Hematopoietic multipotent progenitor cell treated with erythropoietin and hydrocortisone succinate and interleukin-3 and kit ligand, for 17 days (in vitro differentiated cells): ENCODE data around the gene LIN28B.

Experiments used
- DNase-seq: peaks from one replicate; pipeline ENCODE4 v3.0.0-alpha.2; 2015; ENCODE audit warnings: low spot score

The LIN28B gene

GRCh38 chr6:105014954-105015353, 58.0 kb downstream of the LIN28B start:
- no peak for DNase-seq

- no peak for DNase-seq
These were observed 58.6 kb downstream of the LIN28B start for GRCh38 chr6:105015482-105015881.

- DNase-seq, result no peak
These were observed 62.4 kb downstream of the LIN28B start for GRCh38 chr6:105019285-105019684.

GRCh38 chr6:105021399-105021798, 64.5 kb downstream of the LIN28B start:
- no peak for DNase-seq

GRCh38 chr6:105022416-105022815, 65.5 kb downstream of the LIN28B start:
- DNase-seq, result no peak

- no peak for DNase-seq
These were observed 67.9 kb downstream of the LIN28B start for GRCh38 chr6:105024803-105025202.

GRCh38 chr6:105028898-105029297, 72.0 kb downstream of the LIN28B start:
- no peak for DNase-seq

GRCh38 chr6:105029581-105029980, 72.7 kb downstream of the LIN28B start:
- DNase-seq, result no peak

- no peak for DNase-seq
These were observed 77.6 kb downstream of the LIN28B start for GRCh38 chr6:105034470-105034869.

GRCh38 chr6:105035299-105035698, 78.4 kb downstream of the LIN28B start:
- no peak for DNase-seq

GRCh38 chr6:105036351-105036750, 79.4 kb downstream of the LIN28B start:
- DNase-seq, result no peak

- no peak for DNase-seq
These were observed 81.4 kb downstream of the LIN28B start for GRCh38 chr6:105038259-105038658.

- DNase-seq, result no peak
These were observed 85.0 kb downstream of the LIN28B start for GRCh38 chr6:105041880-105042279.

- no peak for DNase-seq
These were observed 85.7 kb downstream of the LIN28B start for GRCh38 chr6:105042648-105043047.

- no peak for DNase-seq
These were observed 87.1 kb downstream of the LIN28B start for GRCh38 chr6:105043979-105044378.

- DNase-seq, result no peak
These were observed 88.6 kb downstream of the LIN28B start for GRCh38 chr6:105045526-105045925.

- no peak for DNase-seq
These were observed 95.1 kb downstream of the LIN28B start for GRCh38 chr6:105051941-105052471.

- no peak for DNase-seq
These were observed 99.7 kb downstream of the LIN28B start for GRCh38 chr6:105056646-105057045.

GRCh38 chr6:105057160-105057559, 100.3 kb downstream of the LIN28B start:
- DNase-seq, result no peak

GRCh38 chr6:105058316-105058715, 101.4 kb downstream of the LIN28B start:
- DNase-seq, result no peak

GRCh38 chr6:105058846-105059245, 101.9 kb downstream of the LIN28B start:
- no peak for DNase-seq

GRCh38 chr6:105066233-105066632, 109.3 kb downstream of the LIN28B start:
- no peak for DNase-seq

- DNase-seq, result no peak
These were observed 109.9 kb downstream of the LIN28B start for GRCh38 chr6:105066836-105067235.

- no peak for DNase-seq
These were observed 110.4 kb downstream of the LIN28B start for GRCh38 chr6:105067329-105067728.

- no peak for DNase-seq
These were observed 111.5 kb downstream of the LIN28B start for GRCh38 chr6:105068407-105068806.
